Spleen (tissue), 11 donors: ENCODE results near the gene UCK2. TPM values are rescaled to one million over a fixed set of nuclear protein-coding genes. Genes with fewer than 3 reads are reported as not detected.

Source experiments
- DNase-seq: peaks from one replicate; pipeline ENCODE4 v3.0.0-alpha.2; 2020
- H3K27ac ChIP-seq, 8 donors: fragments of 200-600 bp; sonication (generic) in 7 of 8; 1 replicate in 4 of 8; 2 replicates in 4 of 8; pipeline versions ENCODE4 v1.5.0 to v1.8.0; 2016 to 2021; ENCODE audit warnings: inconsistent platforms in 4 of 8, mild to moderate bottlenecking in 4 of 8, moderate library complexity in 1 of 8
- H3K27me3 ChIP-seq, 7 donors: fragments of 200-600 bp; sonication (generic) in 6 of 7; replicated peaks in 1 of 7; 1 replicate in 4 of 7; 2 replicates in 3 of 7; pipeline versions ENCODE4 v1.5.0 to v1.8.0; 2016 to 2021; ENCODE audit warnings: inconsistent platforms in 3 of 7, mild to moderate bottlenecking in 1 of 7
- H3K36me3 ChIP-seq, 6 donors: fragments of 200-600 bp; sonication (generic) in 5 of 6; 1 replicate in 4 of 6; 2 replicates in 2 of 6; pipeline versions ENCODE4 v1.5.0 to v1.8.0; 2016 to 2021; ENCODE audit warnings: inconsistent platforms in 2 of 6
- H3K4me1 ChIP-seq, 6 donors: fragments of 200-600 bp; sonication (generic) in 5 of 6; 1 replicate in 3 of 6; 2 replicates in 3 of 6; pipeline versions ENCODE4 v1.5.0 to v1.8.0; 2016 to 2021; ENCODE audit warnings: inconsistent platforms in 3 of 6
- H3K4me3 ChIP-seq, 8 donors: fragments of 200-600 bp; sonication (generic) in 7 of 8; 1 replicate in 4 of 8; 2 replicates in 4 of 8; pipeline versions ENCODE4 v1.5.0 to v1.8.0; 2016 to 2021; ENCODE audit warnings: inconsistent platforms in 4 of 8, mild to moderate bottlenecking in 4 of 8, moderate library complexity in 2 of 8
- H3K9me3 ChIP-seq, 8 donors: fragments of 200-600 bp; sonication (generic) in 7 of 8; 1 replicate in 4 of 8; 2 replicates in 4 of 8; pipeline versions ENCODE4 v1.5.0 to v1.8.0; 2016 to 2021; ENCODE audit warnings: inconsistent platforms in 4 of 8
- CTCF ChIP-seq, 11 experiments: fragments of 200-600 bp in 7 of 11; fragments of 450-650 bp in 4 of 11; sonication (generic) in 4 of 11; IDR thresholded peaks in 8 of 11; conservative IDR thresholded peaks in 3 of 11; 1 replicate in 7 of 11; 2 replicates in 4 of 11; pipeline versions ENCODE4 v1.4.0 to v1.8.0; 2016 to 2021; ENCODE audit warnings: antibody characterized with exemption in 11 of 11, inconsistent platforms in 4 of 11, mild to moderate bottlenecking in 1 of 11
- POLR2A ChIP-seq, 3 donors: fragments of 450-650 bp; IDR thresholded peaks; one replicate each; pipeline ENCODE4 v1.5.1; 2017; ENCODE audit warnings: antibody characterized with exemption in 3 of 3, mild to moderate bottlenecking in 1 of 3
- POLR2AphosphoS5 ChIP-seq, 3 donors: sonication (generic); formaldehyde crosslinking; IDR thresholded peaks; one replicate each; pipeline ENCODE4 v1.5.1; 2017; ENCODE audit warnings: antibody characterized with exemption in 3 of 3
- WGBS, 5 donors: extraction: QIAGEN DNeasy Blood & Tissue Kit in 3 of 5; methylation state at CpG; one replicate each; pipeline versions ENCODE4 v1.1.5 to v1.1.7; 2013 to 2018; 5-methylcytosine and 5-hydroxymethylcytosine counted together
- intact Hi-C: fragments of 100-400 bp; cut with DNase I; formaldehyde crosslinking; loops from one replicate; pipeline ENCODE4 v1.15.0; 2023; ENCODE audit warnings: low total_unique reads
- polyA plus RNA-seq, 3 donors: library from polyadenylated mRNA; stranded (reverse); fragments of 200-250 nt; gene quantifications; one replicate each; pipeline ENCODE4 v1.2.1, GENCODE V29; 2013
- total RNA-seq, 7 donors: library from RNA; depleted of rRNA in 3 of 7; stranded (reverse); fragments of >200 nt in 3 of 7; fragmentation: NEBNext Ultra II Directional in 4 of 7; extraction: Animal tissue kit (Norgen Biotek cat#: 25700) in 4 of 7; gene quantifications; one replicate each; pipeline versions ENCODE4 v1.1.0 to v1.2.1, GENCODE V29; 2016 to 2021
- donor health status: healthy with polysubstance abuse.
- donor health status: DM: no; HTN: no; CAD: no; lungs with moderate emphysema.
- donor health status: DM: no; HTN: no; CAD: no.
- donor health status: Bipolar disorder and iron deficiency.
- donor health status: healthy.
- donor health status: DM: no; HTN: no; CAD: no.
- donor health status: DM: yes; HTN: yes; CAD: no.

Gene UCK2
- total and polyA plus RNA-seq, 10 donors: 9.8 to 18.3 (median 16.0) TPM

DNA sequence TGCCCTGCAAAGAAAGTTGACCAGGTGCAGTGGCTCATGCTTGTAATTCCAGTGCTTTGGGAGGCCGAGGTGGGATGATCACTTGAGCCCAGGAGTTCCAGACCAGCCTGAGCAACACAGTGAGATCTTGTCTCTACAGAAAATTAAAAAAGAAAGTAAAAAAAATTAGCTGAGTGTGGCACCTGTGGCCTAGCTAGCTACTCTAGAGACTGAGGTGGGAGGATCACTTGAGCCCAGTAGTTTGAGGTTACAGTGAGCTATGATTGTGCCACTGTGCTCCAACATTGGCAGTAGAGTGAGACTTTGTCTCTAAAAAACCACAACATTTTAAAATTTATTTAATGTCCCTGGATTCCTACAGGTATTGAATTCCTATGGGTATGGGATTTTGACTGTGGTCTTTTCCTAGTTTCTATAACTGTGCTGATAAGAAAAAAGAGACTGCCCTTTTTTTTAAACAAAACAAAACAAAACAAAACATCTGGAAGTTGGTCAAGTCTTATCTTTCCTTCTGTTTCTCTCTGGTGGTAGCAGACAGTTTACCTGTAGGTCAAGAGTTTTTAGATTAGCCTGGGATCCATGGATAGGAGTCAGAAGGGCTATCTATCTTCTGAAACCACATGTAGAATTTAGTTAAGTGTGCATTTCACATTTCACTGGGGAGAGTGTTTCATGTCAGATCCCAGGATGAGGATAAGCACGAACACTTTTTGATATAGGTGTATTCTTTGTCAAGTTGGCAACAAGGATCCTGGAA is 18.8 kb downstream of the UCK2 start:
- Histone ChIP-seq H3K4me3 (no peak overlapping the region), H3K9me3 (no peaks in the 10 kb centered on the region), H3K27me3 (no peaks in the 10 kb centered on the region), H3K27ac (no peak overlapping the region), H3K36me3 (no peaks in the 10 kb centered on the region), H3K4me1 (peaks cover 4 to 46% (median 14%) of the 10 kb centered on the region in 6 donors)
- WGBS, 5 donors: 87 to 92% (median 89%) methylated on average over 2 of the region's 2 CpGs
- intact Hi-C loops: no loop called here
- DNase-seq: no peak
- TF ChIP-seq CTCF (IDR thresholded peaks at IDR 0.05 in 8 of 11, conservative IDR thresholded peaks at IDR 0.05 in 3 of 11) (no peak), POLR2A (IDR thresholded peaks at IDR 0.05) (no peak), POLR2AphosphoS5 (IDR thresholded peaks at IDR 0.05) (no peak)

DNA sequence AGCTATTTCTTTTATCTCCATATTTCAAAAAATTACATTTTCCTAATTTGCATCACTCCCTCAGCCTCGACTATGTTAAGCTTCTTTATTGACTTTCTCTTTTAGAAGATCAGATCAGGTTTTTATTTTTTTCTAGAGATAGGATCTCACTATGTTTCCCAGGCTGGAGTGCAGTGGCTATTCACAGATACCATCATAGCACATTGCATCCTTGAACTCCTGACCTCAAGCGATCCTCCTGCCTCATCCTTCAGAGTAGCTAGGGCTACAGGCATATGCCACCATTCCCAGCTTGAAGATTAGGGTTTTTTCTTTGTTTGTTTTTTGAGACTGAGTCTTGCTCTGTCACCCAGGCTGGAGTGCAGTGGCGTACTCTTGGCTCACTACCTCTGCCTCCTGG is 20.1 kb downstream of the UCK2 start:
- DNase-seq: no peak
- intact Hi-C loops: no loop called here
- H3K4me1 ChIP-seq: peaks cover 4 to 42% (median 14%) of the 10 kb centered on the region in 6 donors
- H3K9me3 ChIP-seq: no peaks in the 10 kb centered on the region
- H3K27me3 ChIP-seq: no peaks in the 10 kb centered on the region
- no peaks in the 10 kb centered on the region for H3K36me3 ChIP-seq
- H3K27ac ChIP-seq: no peak overlapping the region
- no peak overlapping the region for H3K4me3 ChIP-seq
- WGBS, 5 donors: 90 to 97% (median 92%) methylated on average over 3 of the region's 3 CpGs
- TF ChIP-seq POLR2AphosphoS5 (IDR thresholded peaks at IDR 0.05) (no peak), CTCF (IDR thresholded peaks at IDR 0.05 in 8 of 11, conservative IDR thresholded peaks at IDR 0.05 in 3 of 11) (no peak), POLR2A (IDR thresholded peaks at IDR 0.05) (no peak)

- no peak for DNase-seq
- Histone ChIP-seq H3K27ac (no peak overlapping the region), H3K4me1 (peaks cover 4 to 48% (median 16%) of the 10 kb centered on the region in 6 donors), H3K9me3 (no peaks in the 10 kb centered on the region), H3K27me3 (no peaks in the 10 kb centered on the region), H3K4me3 (no peak overlapping the region), H3K36me3 (no peaks in the 10 kb centered on the region)
- 73 to 91% (median 82%) methylated on average over 7 of the region's 7 CpGs for WGBS, 5 donors
- intact Hi-C loops: no loop called here
- no peak for TF ChIP-seq CTCF (IDR thresholded peaks at IDR 0.05 in 8 of 11, conservative IDR thresholded peaks at IDR 0.05 in 3 of 11)
- no peak for TF ChIP-seq POLR2AphosphoS5 (IDR thresholded peaks at IDR 0.05)
- TF ChIP-seq POLR2A (IDR thresholded peaks at IDR 0.05): no peak
Measured at GRCh38 chr1:165849353-165850133, 22.1 kb downstream of the UCK2 start.

DNA sequence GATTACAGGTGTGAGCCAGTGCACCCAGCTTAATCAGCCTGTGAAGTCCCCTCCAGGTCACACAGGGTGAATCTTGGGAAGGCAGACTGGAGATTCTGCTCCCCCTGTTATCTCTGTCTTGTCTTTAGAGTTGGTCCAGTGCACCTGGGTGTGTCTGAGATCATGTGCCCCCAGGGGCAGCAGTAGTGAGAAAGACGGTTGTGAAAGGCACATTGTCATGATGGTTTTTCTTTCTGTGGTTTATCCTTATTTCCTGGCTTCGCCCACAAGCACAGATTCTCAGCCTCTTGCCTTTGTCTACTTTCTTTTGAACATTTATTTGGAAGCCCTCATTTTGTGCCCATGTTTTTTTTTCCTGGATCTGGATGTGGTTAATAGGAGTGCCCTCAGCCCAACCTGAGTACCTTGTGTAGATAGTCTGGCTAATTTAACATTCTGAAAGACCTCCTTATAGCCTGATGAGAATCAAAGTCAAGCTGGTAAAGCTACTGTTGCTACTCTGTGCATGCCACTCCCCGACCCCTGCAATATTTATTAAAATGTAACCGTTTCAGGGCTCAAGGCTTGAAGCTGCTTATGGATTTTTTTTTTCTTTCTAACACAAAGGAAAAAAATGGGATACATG is 23.7 kb downstream of the UCK2 start:
- 27 to 56% (median 42%) methylated on average over 4 of the region's 4 CpGs for WGBS, 5 donors
- no peak for DNase-seq
- H3K27me3 ChIP-seq: no peaks in the 10 kb centered on the region
- no peak overlapping the region for H3K27ac ChIP-seq
- no peak overlapping the region for H3K4me3 ChIP-seq
- peaks cover 4 to 63% (median 24%) of the 10 kb centered on the region in 6 donors for H3K4me1 ChIP-seq
- H3K9me3 ChIP-seq: no peaks in the 10 kb centered on the region
- intact Hi-C loops: no loop called here
- no peak for TF ChIP-seq POLR2AphosphoS5 (IDR thresholded peaks at IDR 0.05)
- no peak for TF ChIP-seq CTCF (IDR thresholded peaks at IDR 0.05 in 8 of 11, conservative IDR thresholded peaks at IDR 0.05 in 3 of 11)
- TF ChIP-seq POLR2A (IDR thresholded peaks at IDR 0.05): no peak
- H3K36me3 ChIP-seq: no peaks in the 10 kb centered on the region
